ENCODE results near the gene VTA1.
"Not testable (repeated sequence)": the region's sequence is repeated elsewhere in the genome, so short reads cannot be mapped to it uniquely, and the experiment has no call there.

The VTA1 gene

GRCh38 chr6:142225552-142225951 is 78.5 kb downstream of the VTA1 start:
- DNase-seq (ENCODE audit: low spot score): no peak

- DNase-seq (ENCODE audit: low spot score): no peak
Measured at GRCh38 chr6:142226731-142227130, 79.7 kb downstream of the VTA1 start.

- not testable (repeated sequence) for DNase-seq (ENCODE audit: low spot score)
Measured at GRCh38 chr6:142229518-142230270, 82.6 kb downstream of the VTA1 start.

GRCh38 chr6:142232206-142233044 is 85.4 kb downstream of the VTA1 start:
- not testable (repeated sequence) for DNase-seq (ENCODE audit: low spot score)

DNA sequence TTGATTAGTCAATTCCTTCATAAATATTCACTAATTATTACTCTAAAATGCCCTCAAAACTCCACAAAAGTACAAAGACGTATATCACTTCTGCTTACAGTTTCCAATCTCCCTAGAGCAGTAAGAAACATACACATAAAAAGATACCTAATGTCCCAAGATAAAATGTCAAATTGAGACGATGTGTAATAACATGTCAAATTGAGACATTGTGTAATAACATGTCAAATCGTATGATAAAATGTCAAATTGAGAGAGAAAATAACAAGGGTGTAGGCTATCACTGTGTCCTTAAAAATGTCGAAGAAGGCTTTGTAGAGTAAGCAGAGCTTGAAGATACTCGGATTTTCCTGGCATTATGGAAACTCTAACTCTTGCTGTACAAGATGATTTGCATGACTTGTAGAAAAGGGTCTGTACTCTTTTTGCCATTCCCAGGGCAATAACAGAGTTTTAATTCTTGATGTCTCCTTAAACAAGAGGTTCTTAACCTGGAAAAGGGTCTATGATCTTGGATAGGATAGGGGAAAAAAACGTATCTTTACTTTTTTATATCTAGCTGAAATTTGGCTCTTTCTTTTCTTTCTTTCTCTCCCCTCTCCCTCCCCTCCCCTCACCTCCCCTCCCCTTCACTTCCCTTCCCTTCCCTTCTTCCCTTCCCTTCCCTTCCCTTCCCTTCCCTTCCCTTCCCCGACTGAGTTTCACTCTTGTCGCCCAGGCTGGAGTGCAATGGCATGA is 87.1 kb downstream of the VTA1 start:
- DNase-seq (ENCODE audit: low spot score): no peak

DNA sequence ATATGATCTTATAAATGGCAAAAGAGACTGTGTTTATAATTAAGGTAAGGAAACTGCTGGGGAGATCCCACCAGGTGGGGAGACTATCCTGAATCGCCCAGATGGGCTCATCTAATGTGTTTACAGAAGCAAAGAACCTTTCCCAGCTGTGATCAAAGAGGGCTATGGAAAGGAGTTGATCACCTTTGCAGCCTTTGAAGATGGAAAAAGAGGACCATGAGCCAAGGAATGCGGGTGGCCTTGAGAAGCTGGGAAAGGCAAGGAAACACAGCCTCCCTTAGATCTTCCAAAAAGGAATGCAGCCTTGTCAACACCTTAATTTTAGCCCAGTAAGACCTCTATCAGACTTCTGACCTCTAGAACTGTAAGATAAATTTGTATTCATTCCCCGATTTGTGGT is 88.2 kb downstream of the VTA1 start:
- no peak for DNase-seq (ENCODE audit: low spot score)

DNA sequence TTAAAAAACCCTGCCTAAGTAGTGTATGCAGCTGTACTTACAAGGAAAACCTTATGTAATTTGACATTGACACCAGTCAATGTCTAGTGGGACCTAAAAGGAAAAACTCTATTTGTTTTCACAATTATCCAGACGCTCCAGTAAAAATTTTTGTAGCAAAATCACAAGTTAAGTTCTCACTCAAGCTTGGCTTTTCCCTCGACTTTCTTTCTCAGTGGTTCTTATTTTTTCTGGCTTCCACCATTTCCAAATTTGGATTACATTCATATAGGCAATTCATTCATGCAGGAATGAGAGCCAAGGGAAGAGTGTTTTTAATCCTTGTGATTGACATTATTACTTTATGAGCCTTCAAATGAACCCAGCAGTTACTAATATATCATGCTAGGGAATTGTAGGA is 88.7 kb downstream of the VTA1 start:
- no peak for DNase-seq (ENCODE audit: low spot score)

GRCh38 chr6:142236691-142237090 is 89.6 kb downstream of the VTA1 start:
- DNase-seq (ENCODE audit: low spot score): no peak

DNA sequence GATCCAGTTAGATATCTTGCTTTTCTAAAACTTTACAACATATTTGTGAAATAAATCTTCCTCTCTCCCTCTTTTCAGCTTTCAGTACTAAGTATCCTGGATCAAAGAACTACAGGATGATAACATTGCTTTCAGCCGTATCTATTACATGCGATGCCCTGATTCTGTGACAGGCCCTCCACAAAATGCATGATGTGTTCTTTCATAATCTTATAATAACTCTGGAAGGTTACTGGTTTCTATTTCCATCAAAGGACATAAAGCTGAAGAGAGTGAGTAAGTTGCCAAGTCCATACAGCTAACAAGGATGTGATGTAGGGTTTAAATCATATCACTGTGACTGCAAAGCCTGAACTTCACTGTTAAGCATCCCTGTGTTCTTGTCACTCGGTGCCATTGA is 91.8 kb downstream of the VTA1 start:
- no peak for DNase-seq (ENCODE audit: low spot score)

- DNase-seq (ENCODE audit: low spot score): no peak
Measured at GRCh38 chr6:142240179-142240578, 93.1 kb downstream of the VTA1 start.

- no peak for DNase-seq (ENCODE audit: low spot score)
Measured at GRCh38 chr6:142241061-142241460, 94.0 kb downstream of the VTA1 start.

- peak; percentile 9 for DNase-seq (ENCODE audit: low spot score)
Measured at GRCh38 chr6:142242269-142242668, 95.2 kb downstream of the VTA1 start.

DNA sequence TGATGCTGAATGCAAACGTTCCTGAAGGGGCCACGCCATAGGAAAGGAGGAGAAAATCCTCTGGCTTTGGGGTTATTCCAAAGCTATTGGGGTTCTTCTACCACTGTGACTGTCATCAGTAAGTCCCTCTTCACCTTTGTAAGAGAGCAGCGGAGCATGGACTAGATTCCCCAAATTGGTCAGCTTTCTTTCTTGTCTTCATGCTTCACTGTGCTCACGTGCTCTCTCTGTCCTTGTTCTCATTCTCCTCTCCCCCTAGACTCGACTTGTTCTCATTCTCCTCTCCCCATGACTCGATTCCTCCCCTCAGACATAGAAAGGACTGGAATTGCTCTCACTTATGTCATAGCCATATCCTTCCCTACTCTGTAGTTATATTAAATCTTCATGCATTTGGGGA is 99.9 kb downstream of the VTA1 start:
- no peak for DNase-seq (ENCODE audit: low spot score)

DNA sequence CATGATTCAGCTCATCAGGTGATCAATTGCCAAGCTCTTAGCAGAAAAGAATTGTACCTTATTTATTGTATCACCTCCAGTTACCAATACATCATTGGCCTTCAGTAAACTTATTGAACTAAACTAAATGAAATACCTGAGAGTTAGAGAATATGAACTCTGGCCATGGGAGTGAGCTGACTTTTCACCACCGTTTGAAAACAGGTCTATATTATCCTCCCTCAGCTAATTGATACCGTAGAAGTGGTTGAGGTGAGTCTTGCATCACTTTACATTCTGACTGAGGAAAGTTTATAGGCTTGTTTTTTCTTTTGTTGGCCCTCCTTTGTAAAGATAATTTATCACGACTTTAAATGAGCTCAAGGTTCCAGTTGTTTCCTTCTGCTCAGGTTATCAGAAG is 102.2 kb downstream of the VTA1 start:
- DNase-seq (ENCODE audit: low spot score): no peak

- no peak for DNase-seq (ENCODE audit: low spot score)
Measured at GRCh38 chr6:142251930-142252445, 104.9 kb downstream of the VTA1 start.

DNA sequence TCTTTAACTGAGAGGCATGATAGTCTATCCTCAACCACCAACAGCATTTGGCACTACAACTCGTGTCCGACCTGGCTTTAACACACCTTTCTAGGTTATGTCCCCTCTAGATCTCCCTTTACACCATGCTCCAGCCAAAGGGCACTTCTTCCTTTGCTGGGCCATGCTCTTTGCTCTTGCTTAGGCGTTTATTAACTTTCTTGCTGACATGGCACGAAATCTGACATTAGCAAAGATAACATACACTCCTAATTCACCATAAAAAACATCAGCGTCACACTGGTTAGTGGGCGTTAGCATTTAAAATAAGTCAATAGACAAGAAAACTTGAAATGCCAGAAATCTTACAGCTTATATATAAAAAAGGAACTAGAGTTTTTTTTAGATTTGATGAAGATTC is 107.5 kb downstream of the VTA1 start:
- no peak for DNase-seq (ENCODE audit: low spot score)

GRCh38 chr6:142255785-142256184 is 108.7 kb downstream of the VTA1 start:
- DNase-seq (ENCODE audit: low spot score): no peak

DNA sequence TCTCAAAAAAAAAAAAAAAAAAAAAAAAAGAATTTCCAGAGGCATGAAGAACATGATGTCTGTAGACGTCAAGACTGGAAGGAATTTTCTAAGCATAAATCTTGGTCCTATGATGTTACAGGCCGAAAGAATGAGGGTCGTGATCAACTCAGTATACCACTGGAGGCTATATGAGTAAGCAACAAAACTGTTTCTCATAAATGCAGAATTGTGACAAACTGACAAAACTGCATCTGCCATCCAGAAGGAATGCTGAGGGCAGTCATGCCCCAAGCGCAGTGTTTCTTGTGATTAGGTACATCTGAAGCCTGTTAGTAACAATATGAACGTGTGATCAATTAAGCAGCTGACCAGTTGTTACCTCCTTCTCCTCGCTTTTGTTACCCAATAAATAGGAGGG is 111.2 kb downstream of the VTA1 start:
- DNase-seq (ENCODE audit: low spot score): no peak

DNA sequence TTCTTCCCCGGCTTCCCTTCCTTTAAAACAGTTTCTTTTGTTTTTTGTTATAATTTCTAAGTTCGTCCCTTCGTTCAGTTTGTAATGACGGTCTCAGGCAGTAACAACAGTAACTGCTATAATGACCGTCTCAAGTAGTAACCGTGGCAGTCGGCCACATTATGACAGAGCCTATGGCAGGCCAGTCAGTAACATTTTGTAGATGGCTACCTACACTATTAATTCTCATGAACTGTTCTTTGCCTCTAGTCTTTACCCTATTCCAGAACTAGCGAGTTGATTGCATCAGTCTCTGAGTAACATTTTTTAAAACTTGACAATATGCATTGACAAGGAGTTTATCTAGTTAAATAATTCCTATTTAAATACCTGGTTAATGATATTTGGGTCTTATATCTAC is 111.7 kb downstream of the VTA1 start:
- DNase-seq (ENCODE audit: low spot score): no peak

DNA sequence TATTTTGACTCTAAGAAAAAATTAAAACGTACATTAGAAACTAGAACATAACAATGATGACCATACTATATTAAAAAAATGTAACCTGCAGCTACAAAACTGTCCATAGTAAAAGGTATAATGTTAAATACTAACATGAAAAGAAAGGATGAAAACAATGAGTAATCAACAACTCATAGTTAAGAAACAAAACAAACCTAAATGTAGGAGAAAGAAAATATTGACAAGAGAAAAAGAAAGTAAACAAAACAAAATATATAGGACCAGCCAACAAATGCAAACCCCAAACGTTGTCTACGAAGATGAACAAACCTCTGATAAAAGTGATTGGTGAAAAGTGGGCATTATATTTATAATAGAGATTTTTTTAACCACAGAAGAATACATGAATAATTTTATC is 113.7 kb downstream of the VTA1 start:
- DNase-seq (ENCODE audit: low spot score): no peak

GRCh38 chr6:142262231-142262630 is 115.2 kb downstream of the VTA1 start:
- DNase-seq (ENCODE audit: low spot score): no peak

DNA sequence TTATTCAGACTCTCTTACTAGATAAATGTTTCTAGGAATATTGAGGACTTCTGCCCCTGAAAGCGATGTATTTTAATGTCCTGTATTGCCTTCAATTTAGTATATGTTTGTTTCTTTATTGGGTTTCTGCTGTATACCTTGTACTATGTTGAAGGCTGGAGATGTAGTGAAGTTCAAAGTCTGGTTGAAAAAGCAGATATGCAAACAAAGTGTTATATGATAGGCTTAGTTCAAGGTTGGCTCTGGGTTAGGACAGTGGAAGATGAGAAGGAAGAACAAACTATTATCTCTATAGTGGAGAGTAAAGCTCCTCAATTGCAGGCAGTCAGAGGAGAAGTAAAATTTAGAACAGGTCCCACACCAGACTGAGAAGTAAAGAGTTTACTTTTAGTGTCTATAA is 118.4 kb downstream of the VTA1 start:
- DNase-seq (ENCODE audit: low spot score): no peak

GRCh38 chr6:142266060-142266459 is 119.0 kb downstream of the VTA1 start:
- DNase-seq (ENCODE audit: low spot score): no peak
